ENCODE results near the gene MORN1. TPM values are rescaled to one million over a fixed set of nuclear protein-coding genes. Genes with fewer than 3 reads are reported as not detected.

MORN1 gene
- total and polyA plus RNA-seq, 9 of the 15 experiments (the other 6 are each of a cell fraction or from before 2014, with no cell fraction given), result 0.24 to 9.3 (median 4.2) TPM

DNA sequence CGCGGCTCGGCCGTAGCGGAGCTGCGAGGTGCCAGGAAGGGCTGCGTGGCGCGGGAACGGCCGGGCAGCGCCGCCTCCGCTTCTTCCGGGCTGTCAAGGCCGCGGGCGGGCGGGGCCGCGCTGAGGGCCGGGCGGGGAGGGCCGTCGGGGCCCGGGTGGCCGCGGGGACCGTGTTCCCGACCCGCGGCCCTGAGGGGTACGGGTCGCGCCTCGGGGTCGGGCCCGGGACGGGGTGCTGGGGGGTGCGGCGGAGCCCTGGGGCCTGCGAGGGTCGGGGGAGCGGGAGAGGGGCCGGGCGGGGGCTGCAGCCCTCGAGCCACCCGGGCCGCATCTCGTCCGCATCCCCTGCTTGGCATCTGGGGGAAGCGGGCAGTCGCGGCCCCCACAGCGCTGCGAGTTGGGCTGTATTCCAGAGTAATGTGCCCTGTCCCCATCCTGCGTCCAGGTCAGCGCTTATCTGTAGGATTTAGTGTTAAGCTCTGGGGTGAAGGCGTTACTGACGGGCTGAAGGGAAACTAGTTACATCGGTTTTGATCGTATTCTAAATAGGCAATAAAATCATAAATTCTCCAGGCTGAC lies 666 bp upstream of the MORN1 start (continued):
- TF ChIP-seq NR2C2 (CRISPR knock-in tag; IDR thresholded peaks at IDR 0.05), result no peak
- TF ChIP-seq NR2C2 (tag; IDR thresholded peaks at IDR 0.05), result peak; percentile 94
- no peak for TF ChIP-seq NCOA4 (IDR thresholded peaks at IDR 0.05; ENCODE audit: partially characterized antibody)
- TF ChIP-seq POU5F1 (IDR thresholded peaks at IDR 0.05; ENCODE audit: borderline replicate concordance, low read depth, low read length, partially characterized antibody), result no peak
- no peak for TF ChIP-seq CEBPG (CRISPR knock-in tag; IDR thresholded peaks at IDR 0.05)
- no peak for TF ChIP-seq CEBPG (tag; conservative IDR thresholded peaks at IDR 0.05 in 1 of 2, IDR thresholded peaks at IDR 0.05 in 1 of 2)
- peak; percentile 94 for TF ChIP-seq ZBTB1 (CRISPR knock-in tag; IDR thresholded peaks at IDR 0.05; ENCODE audit: borderline replicate concordance, low read depth)
- TF ChIP-seq GATAD2A (IDR thresholded peaks at IDR 0.05), result no peak
- TF ChIP-seq CAMTA2 (CRISPR knock-in tag; conservative IDR thresholded peaks at IDR 0.05), result 0 out of 2 replicates have a peak, but pooled peaks have one; percentile 50
- TF ChIP-seq RBM15 (IDR thresholded peaks at IDR 0.05; ENCODE audit: insufficient read depth, low read length), result no peak
- no peak for TF ChIP-seq FOXJ3 (CRISPR knock-in tag; IDR thresholded peaks at IDR 0.05)
- no peak for TF ChIP-seq TAF9B (IDR thresholded peaks at IDR 0.05; ENCODE audit: partially characterized antibody)
- TF ChIP-seq ZNF639 (CRISPR knock-in tag; conservative IDR thresholded peaks at IDR 0.05 in 1 of 2, IDR thresholded peaks at IDR 0.05 in 1 of 2), result 0 out of 4 replicates have a peak, but pooled peaks of 1 of the 2 experiments have one; percentile 1
- TF ChIP-seq RBM17 (IDR thresholded peaks at IDR 0.05; ENCODE audit: borderline replicate concordance, low read depth, low read length), result no peak
- TF ChIP-seq GATA2 (CRISPR knock-in tag; IDR thresholded peaks at IDR 0.05), result no peak
- TF ChIP-seq ZC3H4 (CRISPR knock-in tag; IDR thresholded peaks at IDR 0.05; ENCODE audit: borderline replicate concordance), result 0 out of 2 replicates have a peak, but pooled peaks have one; percentile 56
- no peak for TF ChIP-seq REST (IDR thresholded peaks at IDR 0.05; ENCODE audit: borderline replicate concordance)
- 0 out of 2 replicates have a peak, but pooled peaks have one; percentile 31 for TF ChIP-seq REST (CRISPR knock-in tag; IDR thresholded peaks at IDR 0.05; ENCODE audit: low read depth)
- no peak for TF ChIP-seq ZNF551 (CRISPR knock-in tag; IDR thresholded peaks at IDR 0.05)
- TF ChIP-seq HLTF (IDR thresholded peaks at IDR 0.05), result no peak

Data from K562 (cell line).